ES-I3 (cell line): ENCODE data around the gene SLC16A7.

ENCODE experiments used
- H3K36me3 ChIP-seq: 2 replicates; pipeline ENCODE4 v1.6.1; 2013; ENCODE audit warnings: mild to moderate bottlenecking, low read length, control low read depth, moderate library complexity; ENCODE audit not compliant: insufficient read depth
- H3K4me1 ChIP-seq: 2 replicates; pipeline ENCODE4 v1.6.1; 2013; ENCODE audit warnings: mild to moderate bottlenecking, control low read depth, low read length; ENCODE audit not compliant: insufficient read depth
- H3K9ac ChIP-seq: 2 replicates; pipeline ENCODE4 v1.6.1; 2013; ENCODE audit warnings: low read depth, mild to moderate bottlenecking, low read length, moderate library complexity
- H3K9me3 ChIP-seq: 2 replicates; pipeline ENCODE4 v1.6.1; 2013; ENCODE audit warnings: mild to moderate bottlenecking, low read length, moderate library complexity; ENCODE audit not compliant: control insufficient read depth, insufficient read depth

Gene SLC16A7

DNA sequence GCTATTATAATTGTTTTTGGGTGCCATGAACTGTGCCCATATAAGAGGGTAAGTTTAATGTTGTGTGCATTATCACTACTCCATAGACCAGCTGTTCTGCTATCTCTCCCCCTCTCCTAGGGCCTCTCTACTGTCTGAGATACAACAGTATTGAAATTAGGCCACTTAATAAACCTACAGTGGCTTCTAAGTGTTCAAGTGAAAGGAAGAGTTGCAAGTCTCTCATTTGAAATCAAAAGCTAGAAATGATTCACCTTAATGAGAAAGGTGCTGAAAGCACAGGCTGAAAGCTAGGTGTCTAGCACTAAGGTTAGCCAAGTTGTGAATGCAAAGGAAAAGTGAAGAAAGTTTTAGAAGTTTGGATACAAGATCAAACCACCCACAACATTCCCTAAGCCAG, 168.0 kb downstream of the SLC16A7 start:
- Histone ChIP-seq H3K36me3 (no peaks in the 10 kb centered on the region), H3K9me3 (no peaks in the 10 kb centered on the region), H3K4me1 (no peaks in the 10 kb centered on the region), H3K9ac (no peak overlapping the region)

DNA sequence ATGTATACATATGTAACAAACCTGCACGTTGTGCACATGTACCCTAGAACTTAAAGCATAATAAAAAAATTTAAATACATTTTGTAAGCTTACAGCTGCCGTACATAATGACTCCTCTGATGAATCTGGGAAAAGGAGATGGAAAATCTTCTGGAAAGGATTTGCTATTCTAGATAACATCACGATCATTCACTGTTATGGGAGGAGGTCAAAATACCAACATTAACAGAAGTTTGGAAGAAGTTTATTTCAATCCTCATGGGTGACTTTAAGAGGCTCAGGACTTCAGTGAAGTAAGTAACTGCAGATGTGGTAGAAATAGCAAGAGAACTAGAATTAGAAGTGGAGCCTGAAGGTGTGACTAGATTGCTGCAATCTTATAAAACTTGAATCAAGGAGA, 172.2 kb downstream of the SLC16A7 start:
- no peaks in the 10 kb centered on the region for H3K9me3 ChIP-seq
- H3K4me1 ChIP-seq = no peaks in the 10 kb centered on the region
- H3K9ac ChIP-seq = no peak overlapping the region
- no peaks in the 10 kb centered on the region for H3K36me3 ChIP-seq

- Histone ChIP-seq H3K36me3 (no peaks in the 10 kb centered on the region), H3K9ac (no peak overlapping the region), H3K9me3 (no peaks in the 10 kb centered on the region), H3K4me1 (no peaks in the 10 kb centered on the region)
These were observed 184.8 kb downstream of the SLC16A7 start for GRCh38 chr12:59780605-59781135.

DNA sequence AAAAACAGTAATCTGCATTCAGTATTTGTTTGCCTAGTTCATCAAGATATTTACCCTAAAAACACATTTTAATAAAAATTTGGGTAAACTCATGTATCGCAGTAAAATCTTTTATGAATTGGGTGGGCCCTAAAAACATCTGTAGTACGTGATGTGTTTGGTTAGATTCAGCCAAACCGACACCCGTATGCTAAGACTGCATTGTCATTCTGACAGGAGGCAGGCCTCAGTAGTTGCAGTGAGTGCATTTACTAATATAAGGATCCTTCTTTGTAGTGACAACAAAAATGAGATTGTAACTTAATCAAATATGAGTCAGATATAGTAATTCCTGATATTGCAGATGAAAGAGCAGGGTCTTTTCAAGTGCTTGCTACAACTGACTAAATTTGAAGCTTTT, 191.8 kb downstream of the SLC16A7 start:
- Histone ChIP-seq H3K9me3 (no peaks in the 10 kb centered on the region), H3K4me1 (peaks cover 6% of the 10 kb centered on the region; the same call in 1 of the 2 replicates), H3K36me3 (no peaks in the 10 kb centered on the region), H3K9ac (no peak overlapping the region)

DNA sequence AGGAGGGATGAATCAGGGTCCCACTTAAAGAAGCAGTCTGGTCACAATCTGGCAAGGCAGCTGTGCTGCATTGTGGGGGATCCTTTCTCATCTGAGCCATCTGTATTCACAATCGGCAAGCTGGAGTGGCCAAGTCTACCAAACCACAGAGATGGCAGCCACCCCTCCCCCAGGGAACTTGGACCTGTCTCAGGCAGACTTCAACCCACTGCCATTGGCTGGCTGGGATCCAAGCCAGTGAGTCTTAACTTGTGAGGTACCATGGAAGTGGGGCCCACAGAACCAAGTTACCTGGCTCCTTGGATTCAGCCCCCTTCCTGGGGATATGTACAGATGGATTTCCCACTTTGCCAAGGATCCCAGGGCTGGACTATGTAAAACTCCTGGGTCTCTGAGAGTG, 196.8 kb downstream of the SLC16A7 start:
- H3K4me1 ChIP-seq = peaks cover 2% of the 10 kb centered on the region; the same call in 1 of the 2 replicates
- no peaks in the 10 kb centered on the region for H3K9me3 ChIP-seq
- no peaks in the 10 kb centered on the region for H3K36me3 ChIP-seq
- no peak overlapping the region for H3K9ac ChIP-seq

DNA sequence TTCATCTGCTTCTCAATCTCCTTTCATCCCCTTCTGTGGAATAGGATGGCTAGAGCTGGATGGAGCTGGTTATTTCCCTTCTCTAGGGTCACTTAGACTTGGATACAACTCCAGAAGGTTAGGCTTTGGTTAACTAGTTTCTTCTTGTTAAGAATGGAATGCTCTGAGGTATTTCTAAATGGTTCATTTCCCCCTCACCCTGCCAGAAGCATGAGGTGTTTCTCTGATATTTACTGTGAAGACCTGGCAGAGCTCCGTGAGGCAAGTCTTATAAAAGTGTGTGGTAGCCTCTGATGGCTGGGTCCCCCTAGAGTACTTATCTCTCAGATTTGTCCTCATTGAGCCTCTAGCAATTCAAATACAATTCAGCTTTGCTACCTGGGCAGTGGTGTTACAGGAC, 207.9 kb downstream of the SLC16A7 start:
- H3K9ac ChIP-seq = no peak overlapping the region
- no peaks in the 10 kb centered on the region; the same call in 1 of the 2 replicates for H3K9me3 ChIP-seq
- no peaks in the 10 kb centered on the region for H3K36me3 ChIP-seq
- no peaks in the 10 kb centered on the region for H3K4me1 ChIP-seq

DNA sequence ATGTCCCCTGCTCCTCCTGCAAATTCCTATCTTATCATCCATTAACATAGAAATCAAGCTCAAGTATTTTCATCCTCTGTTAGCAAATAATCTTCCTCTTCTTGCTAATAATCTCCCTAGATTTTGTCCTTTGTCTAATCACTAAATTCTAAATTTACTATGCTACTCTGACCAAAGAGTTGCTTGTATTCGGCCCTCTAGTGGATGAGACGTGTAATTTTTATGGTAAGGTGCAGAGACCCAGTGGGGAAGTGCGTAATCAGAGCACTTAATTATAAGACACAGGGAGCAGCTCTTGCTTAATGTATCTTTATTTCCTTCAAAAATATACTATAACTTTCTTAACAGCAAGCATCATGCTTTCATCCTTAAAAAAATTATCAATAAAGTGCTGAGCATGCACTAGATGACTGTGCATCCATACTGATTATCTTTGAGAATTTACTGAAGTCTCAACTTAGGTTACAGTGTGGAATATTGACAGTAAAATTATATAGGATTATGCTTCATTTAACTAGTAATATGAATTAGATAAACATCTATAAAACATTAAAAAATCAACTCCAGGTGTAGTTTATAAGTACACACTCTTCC, 212.6 kb downstream of the SLC16A7 start:
- no peaks in the 10 kb centered on the region for H3K36me3 ChIP-seq
- no peaks in the 10 kb centered on the region for H3K9me3 ChIP-seq
- no peaks in the 10 kb centered on the region for H3K4me1 ChIP-seq
- H3K9ac ChIP-seq = no peak overlapping the region

DNA sequence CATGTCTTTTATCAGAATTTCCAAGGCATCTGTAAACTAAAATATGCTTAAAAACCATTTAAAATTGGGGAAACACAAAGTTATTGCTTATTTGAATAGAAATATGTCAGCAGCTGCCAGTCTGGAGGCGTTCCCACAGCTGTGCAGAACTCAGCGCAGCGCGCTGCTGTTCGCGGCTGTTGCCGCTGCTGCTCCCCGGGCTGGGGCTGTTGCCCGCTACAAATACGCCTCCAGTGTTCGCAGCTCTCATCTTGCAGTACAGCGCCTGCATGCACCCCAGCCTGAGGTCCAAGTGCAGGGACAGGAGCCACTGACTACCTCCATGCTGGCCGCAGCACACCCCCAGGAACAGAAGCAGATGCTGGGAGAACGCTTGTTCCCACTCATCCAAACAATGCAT, 216.2 kb downstream of the SLC16A7 start:
- H3K9ac ChIP-seq = no peak overlapping the region

DNA sequence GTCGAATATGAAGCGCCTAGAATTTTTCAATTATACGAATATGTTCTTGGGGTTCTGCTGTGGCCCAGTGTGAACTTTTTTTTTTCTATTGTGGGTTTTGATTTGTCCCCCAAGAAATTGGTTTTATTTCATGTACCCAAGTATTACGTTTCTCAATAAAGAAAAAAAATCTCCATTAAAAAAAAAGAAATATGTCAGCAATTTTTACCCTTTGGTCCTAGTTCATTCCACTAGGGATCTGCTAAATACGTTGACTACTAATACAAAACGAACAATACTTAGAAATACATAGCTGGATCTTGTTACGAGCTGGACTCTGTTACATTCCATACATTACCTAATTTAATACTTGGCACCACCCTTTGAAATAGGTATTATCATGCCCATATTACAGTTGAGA, 216.9 kb downstream of the SLC16A7 start:
- H3K9ac ChIP-seq = no peak overlapping the region
- H3K36me3 ChIP-seq = no peaks in the 10 kb centered on the region
- no peaks in the 10 kb centered on the region for H3K4me1 ChIP-seq
- peaks cover 3% of the 10 kb centered on the region; the same call in 1 of the 2 replicates for H3K9me3 ChIP-seq

More for the DNA sequence above, 216.2 kb downstream of the SLC16A7 start:
- no peaks in the 10 kb centered on the region for H3K36me3 ChIP-seq
- no peaks in the 10 kb centered on the region for H3K4me1 ChIP-seq
- peaks cover under 1% of the 10 kb centered on the region; the same call in 1 of the 2 replicates for H3K9me3 ChIP-seq

GRCh38 chr12:59820594-59821011, 224.8 kb downstream of the SLC16A7 start:
- Histone ChIP-seq H3K4me1 (no peaks in the 10 kb centered on the region), H3K9me3 (peaks cover 3% of the 10 kb centered on the region; the same call in 1 of the 2 replicates), H3K9ac (no peak overlapping the region), H3K36me3 (no peaks in the 10 kb centered on the region)

DNA sequence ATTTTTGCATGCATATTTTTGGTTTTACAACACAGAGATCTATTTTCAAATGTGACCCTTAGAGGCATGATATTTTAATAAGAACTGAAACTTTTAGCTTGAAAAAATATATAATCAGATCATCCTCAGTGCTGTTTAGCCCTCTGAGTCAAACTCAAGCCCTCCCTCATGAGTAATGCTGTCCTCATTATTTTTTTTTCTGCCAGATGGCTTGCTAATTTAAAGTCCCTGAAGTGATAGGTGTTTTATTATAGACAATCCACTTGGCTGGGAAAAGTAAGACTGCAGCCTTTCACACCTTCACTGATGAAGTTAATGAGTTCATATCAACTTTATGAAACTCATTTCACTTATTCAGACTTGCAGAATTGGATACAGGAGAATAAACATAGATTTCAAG, 227.7 kb downstream of the SLC16A7 start:
- Histone ChIP-seq H3K4me1 (no peaks in the 10 kb centered on the region), H3K9me3 (no peaks in the 10 kb centered on the region), H3K36me3 (no peaks in the 10 kb centered on the region), H3K9ac (no peak overlapping the region)

DNA sequence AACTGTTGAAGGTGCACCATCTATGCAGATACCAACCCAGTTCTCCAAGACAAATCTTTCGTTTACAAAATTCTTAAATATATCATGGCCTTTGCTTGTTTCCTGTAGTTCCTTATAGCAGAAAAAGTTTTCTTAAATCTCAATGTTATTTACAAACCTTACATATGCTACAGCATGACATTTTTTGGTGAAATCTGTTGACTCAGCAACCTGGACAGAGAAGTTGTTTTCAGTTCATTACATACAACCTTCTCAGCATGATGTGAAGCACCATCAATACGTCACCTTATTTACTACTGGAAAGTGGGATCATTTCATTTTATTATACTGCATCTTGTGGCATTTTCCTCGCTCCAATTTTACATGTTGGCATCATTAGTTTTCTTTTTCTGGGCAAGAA, 231.9 kb downstream of the SLC16A7 start:
- Histone ChIP-seq H3K9me3 (no peaks in the 10 kb centered on the region), H3K9ac (no peak overlapping the region), H3K4me1 (no peaks in the 10 kb centered on the region), H3K36me3 (no peaks in the 10 kb centered on the region)

GRCh38 chr12:59828521-59828920, 232.7 kb downstream of the SLC16A7 start:
- Histone ChIP-seq H3K36me3 (no peaks in the 10 kb centered on the region), H3K4me1 (no peaks in the 10 kb centered on the region), H3K9me3 (no peaks in the 10 kb centered on the region), H3K9ac (no peak overlapping the region)

GRCh38 chr12:59833408-59833807, 237.6 kb downstream of the SLC16A7 start:
- H3K9ac ChIP-seq = no peak overlapping the region
- H3K36me3 ChIP-seq = no peaks in the 10 kb centered on the region
- H3K4me1 ChIP-seq = no peaks in the 10 kb centered on the region
- H3K9me3 ChIP-seq = no peaks in the 10 kb centered on the region

DNA sequence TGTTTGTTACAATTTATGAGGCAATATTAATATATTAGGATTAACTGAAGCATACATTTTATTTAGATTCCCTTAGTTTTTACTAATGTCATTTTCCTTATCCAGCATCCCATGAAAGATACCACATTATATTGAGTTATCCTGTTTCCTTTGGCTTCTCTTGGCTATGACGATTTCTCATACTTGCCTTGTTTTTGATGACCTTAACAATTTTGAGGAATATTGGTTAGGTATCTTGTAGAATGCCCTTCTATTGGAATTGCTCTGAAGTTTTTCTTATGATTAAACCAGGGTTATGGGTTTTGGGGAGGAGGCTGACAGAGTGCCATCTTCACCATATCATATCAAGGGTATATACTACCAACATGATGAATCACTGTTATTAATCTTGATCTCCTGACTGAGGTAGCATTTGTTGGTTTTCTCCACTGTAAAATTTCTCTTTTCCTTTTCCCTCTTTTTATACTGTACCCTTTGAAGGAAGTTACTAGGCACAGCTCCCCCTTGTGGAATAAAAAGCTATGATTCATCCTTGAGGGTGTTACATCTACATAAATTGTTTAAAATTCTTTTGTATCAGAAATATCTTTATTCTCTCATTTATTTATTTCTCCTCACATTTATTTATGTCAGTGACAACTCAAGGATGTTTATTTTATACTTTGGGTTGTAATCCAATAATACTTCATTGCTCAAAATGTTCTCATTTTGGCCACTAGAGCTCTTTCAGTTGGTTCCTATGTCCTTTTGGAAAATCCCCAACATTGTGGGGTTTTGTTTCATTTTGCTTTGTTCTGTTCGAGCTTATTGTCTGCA, 239.0 kb downstream of the SLC16A7 start:
- Histone ChIP-seq H3K9me3 (no peaks in the 10 kb centered on the region), H3K36me3 (no peaks in the 10 kb centered on the region), H3K9ac (no peak overlapping the region), H3K4me1 (no peaks in the 10 kb centered on the region)
